GM20000 (cell line): Measurements from ENCODE around the gene SATB1.
"Not testable (repeated sequence)": the region's sequence is repeated elsewhere in the genome, so short reads cannot be mapped to it uniquely, and the experiment has no call there.

Experiments
- DNase-seq: peaks from one replicate; pipeline ENCODE4 v3.0.0; 2012; ENCODE audit warnings: low spot score
- TF ChIP-seq, protein P1 (sequence below): IDR thresholded peaks from 2 replicates; pipeline ENCODE4 v1.5.1; 2012; ENCODE audit warnings: mild to moderate bottlenecking, control low read depth; ENCODE audit errors: extremely low read depth, missing control alignments

Gene SATB1

GRCh38 chr3:18343809-18344208 is 81.3 kb downstream of the SATB1 start:
- TF ChIP-seq, protein P1, sequence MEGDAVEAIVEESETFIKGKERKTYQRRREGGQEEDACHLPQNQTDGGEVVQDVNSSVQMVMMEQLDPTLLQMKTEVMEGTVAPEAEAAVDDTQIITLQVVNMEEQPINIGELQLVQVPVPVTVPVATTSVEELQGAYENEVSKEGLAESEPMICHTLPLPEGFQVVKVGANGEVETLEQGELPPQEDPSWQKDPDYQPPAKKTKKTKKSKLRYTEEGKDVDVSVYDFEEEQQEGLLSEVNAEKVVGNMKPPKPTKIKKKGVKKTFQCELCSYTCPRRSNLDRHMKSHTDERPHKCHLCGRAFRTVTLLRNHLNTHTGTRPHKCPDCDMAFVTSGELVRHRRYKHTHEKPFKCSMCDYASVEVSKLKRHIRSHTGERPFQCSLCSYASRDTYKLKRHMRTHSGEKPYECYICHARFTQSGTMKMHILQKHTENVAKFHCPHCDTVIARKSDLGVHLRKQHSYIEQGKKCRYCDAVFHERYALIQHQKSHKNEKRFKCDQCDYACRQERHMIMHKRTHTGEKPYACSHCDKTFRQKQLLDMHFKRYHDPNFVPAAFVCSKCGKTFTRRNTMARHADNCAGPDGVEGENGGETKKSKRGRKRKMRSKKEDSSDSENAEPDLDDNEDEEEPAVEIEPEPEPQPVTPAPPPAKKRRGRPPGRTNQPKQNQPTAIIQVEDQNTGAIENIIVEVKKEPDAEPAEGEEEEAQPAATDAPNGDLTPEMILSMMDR, result no peak
- DNase-seq, result no peak

DNA sequence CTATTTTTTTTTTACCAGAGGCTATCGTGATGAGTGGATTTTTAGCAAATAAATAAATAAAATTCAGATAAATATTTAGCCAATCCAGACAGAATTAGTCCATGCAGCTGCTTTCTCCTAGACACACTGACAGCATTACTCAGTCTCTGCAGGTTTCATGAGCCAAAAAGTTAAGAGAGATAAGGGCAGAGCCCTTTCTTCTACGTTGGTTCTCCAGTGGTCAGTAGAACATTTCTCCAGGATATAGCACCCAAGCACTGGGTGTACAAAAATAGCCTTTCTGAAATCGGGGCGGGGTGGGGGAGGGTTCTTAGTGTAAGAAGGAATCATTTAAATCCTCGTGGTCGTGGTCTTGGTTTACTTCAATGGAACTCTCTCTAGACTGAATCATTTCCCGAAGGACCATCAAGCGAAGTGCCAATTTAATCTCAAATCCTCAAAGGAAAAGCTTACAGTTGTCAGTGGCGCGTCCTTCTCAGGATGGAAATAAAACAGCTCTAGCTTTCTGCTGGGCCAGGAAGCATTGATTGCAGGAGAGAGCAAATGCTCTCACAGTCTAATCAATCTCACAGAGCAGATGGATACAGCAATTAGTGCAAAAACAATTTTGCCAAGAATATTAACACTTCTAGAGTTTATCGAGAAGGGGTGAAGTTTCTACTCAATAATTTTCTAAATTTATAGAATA is 86.2 kb downstream of the SATB1 start:
- TF ChIP-seq, protein P1, result no peak
- no peak for DNase-seq

DNA sequence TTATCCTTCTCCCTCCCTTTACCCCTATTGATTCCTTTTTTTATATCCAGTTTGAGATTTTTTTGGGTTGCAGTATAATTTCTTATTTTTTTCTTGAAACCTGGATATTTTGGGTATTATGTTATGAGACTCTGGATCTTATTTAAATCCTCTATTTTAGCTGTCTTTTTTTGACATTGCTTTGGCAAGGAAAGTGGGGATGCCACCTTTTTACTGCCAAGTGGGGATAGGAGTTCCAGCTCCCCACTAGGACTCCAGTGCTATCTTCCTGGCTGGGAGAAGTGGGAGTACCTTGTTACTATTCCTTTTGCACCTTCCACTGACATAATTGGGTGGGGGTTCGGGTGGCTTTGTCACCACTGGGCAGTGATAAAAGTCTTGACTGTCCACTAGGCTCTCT is 87.9 kb downstream of the SATB1 start:
- TF ChIP-seq, protein P1, result no peak
- DNase-seq, result no peak

DNA sequence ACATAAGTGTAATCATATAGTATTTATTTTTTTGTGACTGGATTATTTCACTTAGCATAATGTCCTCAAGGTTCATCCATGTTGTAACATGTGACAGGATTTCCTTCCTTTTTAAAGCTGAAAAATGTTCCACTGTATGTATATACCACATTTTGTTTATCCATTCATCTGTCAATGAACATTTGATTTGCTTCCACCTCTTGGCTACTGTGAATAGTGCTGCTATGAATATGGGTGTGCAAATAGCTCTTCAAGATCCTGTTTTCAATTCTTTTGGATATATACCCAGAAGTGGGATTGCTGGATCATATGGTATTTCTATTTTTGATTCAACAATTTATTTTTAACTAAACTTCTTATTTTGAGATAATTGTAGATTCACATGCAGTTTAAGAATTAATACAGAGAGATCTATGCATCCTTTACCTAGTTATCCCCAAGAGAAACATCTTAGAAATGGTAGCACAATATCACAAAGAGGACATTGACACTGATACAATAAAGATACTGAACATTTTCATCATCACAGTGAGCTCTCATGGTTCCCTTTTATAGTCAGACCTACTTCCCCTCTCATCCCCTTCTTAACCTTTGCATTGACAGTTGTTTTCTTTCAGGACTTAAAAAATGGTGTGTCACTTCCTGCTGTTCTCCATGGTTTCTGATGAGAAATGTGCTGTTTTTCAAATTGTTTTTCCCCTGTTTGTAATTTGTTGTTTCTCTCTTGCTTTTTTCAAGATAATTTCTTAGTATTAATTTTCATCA is 90.1 kb downstream of the SATB1 start:
- TF ChIP-seq, protein P1, result no peak
- DNase-seq, result no peak

DNA sequence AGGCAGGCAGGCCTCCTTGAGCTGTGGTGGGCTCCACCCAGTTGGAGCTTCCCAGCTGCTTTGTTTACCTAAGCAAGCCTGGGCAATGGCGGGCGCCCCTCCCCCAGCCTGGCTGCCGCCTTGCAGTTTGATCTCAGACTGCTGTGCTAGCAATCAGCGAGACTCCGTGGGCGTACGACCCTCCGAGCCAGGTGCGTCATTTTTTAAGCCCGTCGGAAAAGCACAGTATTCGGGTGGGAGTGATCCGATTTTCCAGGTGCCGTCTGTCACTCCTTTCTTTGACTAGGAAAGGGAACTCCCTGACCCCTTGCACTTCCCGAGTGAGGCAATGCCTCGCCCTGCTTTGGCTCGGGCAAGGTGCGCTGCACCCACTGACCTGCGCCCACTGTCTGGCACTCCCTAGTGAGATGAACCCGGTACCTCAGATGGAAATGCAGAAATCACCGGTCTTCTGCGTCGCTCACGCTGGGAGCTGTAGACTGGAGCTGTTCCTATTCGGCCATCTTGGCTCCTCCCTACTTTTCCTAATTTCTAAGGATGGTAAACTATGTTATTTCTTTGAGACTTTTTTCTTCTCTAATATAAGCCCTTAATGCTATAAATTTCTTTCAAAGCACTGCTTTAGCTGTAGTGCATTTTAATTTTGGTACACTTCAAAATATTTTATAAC is 94.2 kb downstream of the SATB1 start:
- DNase-seq, result not testable (repeated sequence)

DNA sequence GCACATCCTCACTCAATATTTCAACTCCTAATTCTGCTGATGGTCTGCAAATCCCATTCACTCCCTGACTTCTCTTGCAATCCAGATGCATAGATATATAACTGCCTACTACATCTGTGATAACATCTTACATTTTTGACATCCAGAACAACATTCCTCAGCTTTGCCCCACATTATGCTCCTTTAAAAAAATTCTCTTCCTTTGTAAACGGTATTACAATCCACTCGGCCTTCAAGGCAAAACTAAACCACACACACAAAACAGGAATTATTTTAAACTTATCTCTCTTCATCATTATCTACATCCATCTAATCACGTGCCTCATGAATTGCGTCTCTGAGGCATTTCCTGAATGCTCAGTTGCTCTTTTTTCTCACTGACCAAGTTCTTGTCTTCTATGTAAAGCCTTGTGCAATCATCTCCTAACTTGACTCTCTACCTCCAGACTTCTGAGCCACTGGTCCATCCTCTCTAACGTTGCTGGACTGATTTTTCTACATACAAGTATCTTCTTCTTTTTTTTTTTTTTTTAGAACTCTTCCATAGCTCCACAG is 117.0 kb downstream of the SATB1 start:
- DNase-seq, result no peak
- TF ChIP-seq, protein P1, result no peak

DNA sequence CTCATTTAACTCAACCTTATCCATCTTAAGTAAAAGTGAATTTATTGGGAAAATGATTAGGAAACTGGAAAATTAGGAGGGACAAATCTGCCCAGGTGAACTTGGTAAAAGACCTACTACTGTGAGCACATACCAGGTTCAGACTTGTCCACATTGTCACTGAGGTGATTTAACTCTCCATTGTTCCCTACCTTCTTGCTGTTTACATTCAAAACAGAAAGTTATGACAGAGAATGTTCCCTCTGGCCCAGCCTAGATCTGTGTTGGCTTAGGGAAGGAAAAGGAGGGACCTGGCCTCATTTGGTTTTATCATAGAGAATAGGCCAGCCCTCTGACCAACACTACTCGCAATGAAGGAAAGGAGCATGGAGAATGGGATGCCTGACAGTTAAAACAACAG is 117.6 kb downstream of the SATB1 start:
- no peak for DNase-seq
- TF ChIP-seq, protein P1, result no peak
